Subcutaneous adipose tissue (tissue), 4 donors: ENCODE results near the gene MSANTD3. TPM values are rescaled to one million over a fixed set of nuclear protein-coding genes. Genes with fewer than 3 reads are reported as not detected.

Experiments
- total RNA-seq, 4 donors: library from RNA; depleted of rRNA; stranded (reverse); fragments of >200 nt; gene quantifications; one replicate each; pipeline ENCODE4 v1.1.0, GENCODE V29; 2016
- TF ChIP-seq, protein P1 (sequence below): fragments of 450-650 bp; IDR thresholded peaks from one replicate; pipeline ENCODE4 v1.5.1; 2016; ENCODE audit warnings: low read depth, mild to moderate bottlenecking, control low read depth, antibody characterized with exemption, moderate library complexity

The MSANTD3 gene
- total RNA-seq, 4 donors from 2014 or later: 9.0 to 17.4 (median 14.7) TPM

DNA sequence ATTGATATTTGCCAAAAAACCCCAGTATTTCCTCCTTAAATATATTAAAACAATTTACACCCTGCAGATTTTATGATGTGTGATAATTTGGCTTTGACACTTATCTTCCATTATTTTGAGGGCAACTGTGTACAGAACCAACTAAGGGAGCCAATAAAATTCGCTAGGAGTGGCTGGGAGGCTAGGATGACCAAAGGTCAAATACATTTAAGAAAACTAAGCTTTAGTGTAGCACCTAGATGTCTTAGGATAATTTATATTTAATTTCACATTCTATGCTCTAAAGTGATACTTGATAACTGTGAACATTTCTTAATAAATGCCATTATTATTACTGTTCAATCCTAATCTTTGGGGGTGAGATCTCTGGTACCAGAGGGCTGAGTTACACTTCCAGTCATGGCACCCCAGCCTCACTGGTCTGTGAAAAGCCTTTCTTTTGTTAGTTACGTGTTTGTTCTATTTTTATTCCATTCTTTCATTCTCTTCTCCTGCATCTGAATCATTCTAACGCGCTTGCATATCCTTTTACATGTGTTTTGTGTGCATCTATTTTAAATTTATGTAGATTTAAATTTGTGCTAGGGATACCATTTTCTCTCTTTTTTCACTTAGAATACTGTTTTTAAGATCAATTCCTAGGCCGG, 19.1 kb downstream of the MSANTD3 start:
- TF ChIP-seq, protein P1, sequence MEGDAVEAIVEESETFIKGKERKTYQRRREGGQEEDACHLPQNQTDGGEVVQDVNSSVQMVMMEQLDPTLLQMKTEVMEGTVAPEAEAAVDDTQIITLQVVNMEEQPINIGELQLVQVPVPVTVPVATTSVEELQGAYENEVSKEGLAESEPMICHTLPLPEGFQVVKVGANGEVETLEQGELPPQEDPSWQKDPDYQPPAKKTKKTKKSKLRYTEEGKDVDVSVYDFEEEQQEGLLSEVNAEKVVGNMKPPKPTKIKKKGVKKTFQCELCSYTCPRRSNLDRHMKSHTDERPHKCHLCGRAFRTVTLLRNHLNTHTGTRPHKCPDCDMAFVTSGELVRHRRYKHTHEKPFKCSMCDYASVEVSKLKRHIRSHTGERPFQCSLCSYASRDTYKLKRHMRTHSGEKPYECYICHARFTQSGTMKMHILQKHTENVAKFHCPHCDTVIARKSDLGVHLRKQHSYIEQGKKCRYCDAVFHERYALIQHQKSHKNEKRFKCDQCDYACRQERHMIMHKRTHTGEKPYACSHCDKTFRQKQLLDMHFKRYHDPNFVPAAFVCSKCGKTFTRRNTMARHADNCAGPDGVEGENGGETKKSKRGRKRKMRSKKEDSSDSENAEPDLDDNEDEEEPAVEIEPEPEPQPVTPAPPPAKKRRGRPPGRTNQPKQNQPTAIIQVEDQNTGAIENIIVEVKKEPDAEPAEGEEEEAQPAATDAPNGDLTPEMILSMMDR: no peak

GRCh38 chr9:100447041-100447440, 20.1 kb downstream of the MSANTD3 start:
- TF ChIP-seq, protein P1: no peak

DNA sequence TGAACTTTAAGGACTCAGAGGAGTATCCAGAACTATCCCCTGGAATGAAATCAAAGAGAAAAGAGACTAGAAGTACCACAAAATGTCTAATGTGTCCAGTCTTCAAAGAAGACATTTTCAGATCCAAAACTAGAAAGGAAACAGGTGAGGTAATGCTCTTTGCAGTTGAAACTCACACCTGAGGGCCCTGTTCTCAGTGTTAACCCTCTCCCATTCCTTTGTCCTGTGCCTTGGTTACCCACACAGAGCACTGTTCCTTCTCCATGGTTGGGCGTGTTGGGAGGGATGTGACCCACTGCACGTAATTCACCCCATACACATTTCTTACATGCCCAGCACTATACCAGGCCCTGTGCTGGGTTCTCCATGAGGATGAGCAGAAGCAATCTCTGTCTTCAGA, 21.3 kb downstream of the MSANTD3 start:
- TF ChIP-seq, protein P1: no peak

- TF ChIP-seq, protein P1: no peak
These were observed 22.5 kb downstream of the MSANTD3 start for GRCh38 chr9:100449420-100449819.

- TF ChIP-seq, protein P1: no peak
These were observed 26.0 kb downstream of the MSANTD3 start for GRCh38 chr9:100452894-100453293.

- TF ChIP-seq, protein P1: no peak
These were observed 28.5 kb downstream of the MSANTD3 start for GRCh38 chr9:100455470-100455869.

GRCh38 chr9:100457517-100457916, 30.6 kb downstream of the MSANTD3 start:
- TF ChIP-seq, protein P1: no peak
